Effector CD4-positive, alpha-beta T cell (primary cell): ENCODE measurements around the gene MIP.
"Not testable (repeated sequence)": the region's sequence is repeated elsewhere in the genome, so short reads cannot be mapped to it uniquely, and the experiment has no call there.

Experiments used
- DNase-seq: peaks from one replicate; pipeline ENCODE4 v3.0.0-alpha.2; 2020

Gene MIP

DNA sequence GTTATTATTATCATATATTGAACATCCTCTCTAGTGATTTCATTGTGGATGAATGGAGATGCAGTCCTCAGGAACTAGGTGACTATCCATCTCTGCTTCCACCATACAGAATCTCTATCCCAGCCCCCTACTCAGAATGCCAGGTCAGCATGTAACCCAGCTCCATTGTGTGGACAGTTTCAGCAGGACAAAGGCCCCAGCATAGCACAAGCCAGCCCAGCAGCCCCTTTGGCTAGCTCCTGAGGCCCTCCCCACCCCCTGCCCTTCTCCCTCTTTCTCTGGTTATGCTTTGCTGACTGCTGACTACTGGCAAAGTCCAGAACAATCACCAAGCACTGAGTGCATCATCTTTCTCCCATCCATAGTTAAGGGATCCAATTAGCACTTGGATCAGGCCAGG lies 8.1 kb upstream of the MIP start:
- no peak for DNase-seq

DNA sequence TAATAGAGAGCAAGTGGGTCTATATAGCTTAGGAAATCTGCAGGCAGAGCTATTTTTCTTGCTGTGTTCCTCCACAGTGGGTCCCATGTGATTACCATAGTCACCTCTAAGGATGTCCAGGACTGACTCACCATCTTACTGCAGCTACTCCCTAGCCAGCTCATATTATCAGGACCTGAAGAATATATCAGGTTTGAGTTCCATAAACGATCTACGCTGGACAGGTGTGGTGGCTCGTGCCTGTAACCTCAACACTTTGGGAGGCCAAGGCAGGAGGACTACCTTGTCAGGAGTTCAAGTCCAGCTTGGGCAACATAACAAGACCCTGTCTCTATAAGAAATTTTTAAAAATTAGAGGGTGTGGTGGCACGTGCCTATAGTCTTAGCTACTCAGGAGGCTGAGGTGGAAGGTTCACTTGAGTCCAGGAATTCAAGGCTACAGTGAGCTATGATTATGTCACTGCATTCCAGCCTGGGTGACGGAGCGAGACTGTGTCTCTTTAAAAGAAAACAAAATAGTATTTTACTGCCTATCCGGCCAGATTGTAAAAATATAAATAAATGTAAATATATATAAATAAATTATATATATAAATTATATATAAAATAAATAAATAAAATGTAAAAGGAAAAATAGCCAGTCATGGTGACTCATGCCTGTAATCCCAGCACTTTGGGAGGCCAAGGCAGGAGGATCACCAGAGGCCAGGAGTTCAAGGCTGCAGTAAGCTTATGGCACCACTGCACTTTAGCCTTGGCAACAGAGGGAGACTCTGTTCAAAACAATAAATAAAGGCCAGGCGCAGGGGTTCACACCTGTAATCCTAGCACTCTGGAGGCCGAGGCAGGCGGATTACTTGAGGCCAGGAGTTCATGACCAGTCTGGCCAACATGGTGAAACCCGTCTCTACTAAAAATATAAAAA lies 7.0 kb upstream of the MIP start:
- no peak for DNase-seq

DNA sequence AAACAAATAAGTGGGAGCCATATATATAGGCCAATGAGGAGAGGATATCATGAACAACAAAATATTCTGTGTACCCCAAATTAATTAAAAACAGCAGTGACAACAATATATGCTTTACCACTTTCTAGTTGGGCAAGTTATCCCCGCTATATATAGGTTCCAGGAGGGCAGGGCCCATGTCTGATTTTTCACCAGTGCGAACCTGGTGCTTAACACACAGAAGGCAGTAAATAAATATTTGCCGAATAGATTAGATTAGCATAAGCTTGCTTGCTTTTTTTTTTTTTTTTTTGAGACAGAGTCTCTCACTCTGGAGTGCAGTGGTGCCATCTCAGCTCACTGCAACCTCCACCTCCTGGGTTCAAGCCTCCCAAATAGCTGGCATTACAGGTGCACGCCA lies 3.4 kb upstream of the MIP start:
- DNase-seq, result no peak

DNA sequence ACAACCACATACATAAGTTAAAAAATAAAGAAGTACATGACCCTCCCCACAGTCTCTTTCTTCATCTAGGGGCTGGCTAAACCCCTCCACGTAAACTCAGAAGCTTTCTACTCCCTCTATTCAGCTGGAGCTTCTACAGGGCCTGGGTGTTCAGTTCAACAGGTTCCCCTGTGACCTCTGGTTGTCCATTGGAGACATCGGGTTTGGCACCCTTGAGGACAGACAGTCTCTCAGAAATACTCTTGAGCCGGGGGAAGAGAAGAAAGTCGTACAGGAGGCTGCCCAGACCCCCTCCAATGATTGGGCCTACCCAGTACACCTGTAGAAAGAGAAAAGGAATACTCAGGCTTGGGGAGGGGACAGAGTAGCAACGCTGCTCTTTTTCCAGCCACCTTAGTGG lies 3.3 kb downstream of the MIP start:
- no peak for DNase-seq

DNA sequence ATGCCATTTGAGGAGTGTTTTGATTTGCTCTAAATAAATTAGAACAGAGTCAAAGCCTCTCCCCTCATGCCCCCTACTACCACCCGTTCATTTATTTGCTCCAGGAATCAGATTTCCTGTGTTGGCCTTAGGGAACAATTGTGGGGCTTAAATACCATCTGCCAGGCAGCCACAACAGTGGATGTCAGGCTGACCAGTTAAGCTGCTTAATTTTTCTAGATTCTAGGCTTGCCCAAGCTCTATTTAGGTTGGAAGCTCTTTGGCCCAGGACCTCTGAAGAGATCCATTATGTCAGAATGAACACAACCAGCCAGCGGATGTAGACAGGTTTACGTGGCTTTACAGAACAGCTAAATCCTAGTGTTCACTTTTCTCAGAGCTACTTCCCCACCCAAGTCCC lies 4.2 kb downstream of the MIP start:
- no peak for DNase-seq

DNA sequence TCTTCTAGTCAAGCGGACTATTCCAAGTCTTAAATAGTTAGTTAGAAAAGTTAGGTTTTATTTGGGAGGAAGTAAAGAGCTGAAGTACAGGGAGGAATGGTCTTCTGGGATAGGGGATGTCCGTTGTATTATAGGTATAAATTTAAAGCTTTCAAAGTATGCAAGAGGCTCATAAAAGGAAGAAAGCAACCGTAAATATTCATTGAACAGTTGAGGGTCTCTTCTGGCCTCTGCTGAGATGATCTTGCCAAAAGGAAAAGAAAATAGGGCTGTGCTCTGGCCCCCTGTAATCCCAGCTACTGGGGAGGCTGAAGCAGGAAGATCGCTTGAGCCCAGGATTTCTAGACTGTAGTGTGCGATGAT lies 4.9 kb downstream of the MIP start:
- DNase-seq, result no peak

DNA sequence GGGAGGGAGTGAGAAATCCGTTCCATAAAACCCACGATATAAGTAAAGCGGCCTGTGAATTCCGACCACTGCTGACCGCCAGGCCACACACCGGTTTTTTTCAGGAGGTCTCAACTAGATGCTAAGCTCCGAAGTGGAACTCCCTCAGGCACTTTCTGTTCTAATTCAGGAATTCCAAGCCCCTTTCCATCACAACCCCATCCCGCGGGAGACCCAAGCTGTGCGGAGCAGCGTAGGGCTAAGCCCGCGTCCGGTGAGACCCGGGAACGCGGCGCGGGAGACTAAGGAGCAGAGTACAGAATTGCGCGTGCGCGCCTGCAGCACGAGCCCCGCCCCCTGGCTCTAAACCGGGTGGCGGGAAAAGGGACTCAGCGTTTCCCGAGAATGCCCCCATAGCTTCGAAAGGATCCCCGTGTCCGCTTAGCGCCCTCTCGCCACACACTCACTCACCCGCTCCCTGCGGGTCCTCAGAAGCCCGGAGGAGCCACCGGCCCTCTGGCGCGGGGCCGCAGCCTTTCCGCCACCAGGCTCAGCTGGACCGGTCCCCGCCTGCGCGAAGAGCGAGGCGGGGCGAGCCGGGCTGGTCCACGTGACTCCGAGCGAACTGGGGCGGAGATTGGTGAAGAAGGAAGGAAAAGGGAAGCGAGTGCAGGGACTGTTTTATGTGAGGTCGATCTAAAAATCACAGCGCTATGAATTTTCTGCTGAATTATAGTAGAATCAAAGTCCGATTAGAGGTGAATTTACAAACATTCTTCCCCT lies 5.4 kb downstream of the MIP start, which contains the start of gene TIMELESS:
Gene TIMELESS (minus strand): TSS at position 567 of the 762 bp plus-strand sequence. CDS start 15,256 bp downstream, outside the sequence.
- peak; percentile 76 for DNase-seq

DNA sequence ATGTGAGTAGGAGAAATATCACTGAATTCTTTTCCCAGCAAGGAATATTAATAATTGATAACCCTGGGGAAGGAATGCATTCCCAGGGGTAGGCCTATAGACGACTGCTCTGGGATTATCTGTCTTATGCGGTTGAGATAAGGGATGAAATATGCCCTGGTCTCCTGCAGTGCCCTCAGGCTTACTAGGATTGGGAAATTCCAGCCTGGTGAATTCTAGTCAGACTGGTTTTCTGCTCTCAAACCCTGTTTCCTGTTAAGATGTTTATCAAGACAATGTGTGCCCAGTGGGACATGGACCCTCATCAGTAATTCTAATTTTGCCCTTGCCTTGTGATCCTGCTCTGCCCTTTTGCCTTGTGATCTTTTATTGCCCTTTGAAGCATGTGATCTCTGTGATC lies 11.2 kb downstream of the MIP start:
- DNase-seq, result not testable (repeated sequence)

DNA sequence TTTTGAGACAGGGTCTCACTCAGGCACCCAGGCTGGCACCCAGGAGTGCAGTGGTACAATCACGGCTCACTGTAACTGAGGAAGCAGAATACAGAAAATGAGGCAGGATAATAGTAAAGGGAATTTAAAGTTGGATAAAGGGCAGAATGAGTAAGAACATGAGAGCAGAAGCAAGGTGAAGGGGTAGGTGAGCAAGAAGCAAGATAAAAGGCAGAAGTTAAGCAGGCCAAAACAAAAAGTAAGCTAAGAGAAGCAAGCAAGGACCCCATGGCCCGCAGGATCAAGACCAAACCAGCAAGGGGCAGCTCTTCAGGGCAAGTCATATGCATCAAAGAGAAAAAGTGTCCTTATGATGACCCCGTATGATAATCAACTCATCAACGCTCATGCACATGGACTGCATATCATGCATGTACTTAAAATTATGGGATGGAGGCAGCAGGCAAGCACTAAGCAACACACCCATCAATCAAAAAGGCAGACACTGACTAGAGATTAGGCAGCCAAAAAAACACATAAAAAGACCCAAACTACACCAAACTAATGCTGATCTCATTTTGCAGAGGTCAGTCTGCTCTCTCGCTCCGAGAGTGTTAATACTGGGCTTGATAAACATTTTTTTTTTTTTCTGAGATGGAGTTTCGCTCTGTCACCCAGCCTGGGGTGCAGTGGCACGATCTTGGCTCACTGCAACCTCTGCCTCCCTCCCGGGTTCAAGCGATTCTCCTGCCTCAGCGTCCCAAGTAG lies 16.9 kb downstream of the MIP start:
- no peak for DNase-seq

DNA sequence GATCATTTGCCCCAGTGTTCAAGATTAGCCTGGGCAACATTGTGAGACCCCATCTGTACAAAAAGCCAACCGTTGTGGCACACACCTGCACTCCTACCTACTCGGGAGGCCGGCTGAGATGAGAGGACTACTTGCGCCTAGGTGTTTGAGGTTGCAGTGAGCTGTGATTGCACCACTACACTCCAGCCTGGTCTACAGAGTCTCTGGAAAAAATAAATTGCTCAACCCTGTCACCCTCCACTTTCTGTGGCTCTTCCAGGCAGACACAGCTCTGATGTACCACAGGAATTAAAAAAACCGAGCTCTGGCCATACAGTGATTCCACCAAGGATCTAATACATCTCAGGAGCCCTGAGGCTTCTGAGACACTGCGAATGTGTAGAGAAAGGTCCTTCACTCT lies 19.6 kb downstream of the MIP start:
- no peak for DNase-seq

DNA sequence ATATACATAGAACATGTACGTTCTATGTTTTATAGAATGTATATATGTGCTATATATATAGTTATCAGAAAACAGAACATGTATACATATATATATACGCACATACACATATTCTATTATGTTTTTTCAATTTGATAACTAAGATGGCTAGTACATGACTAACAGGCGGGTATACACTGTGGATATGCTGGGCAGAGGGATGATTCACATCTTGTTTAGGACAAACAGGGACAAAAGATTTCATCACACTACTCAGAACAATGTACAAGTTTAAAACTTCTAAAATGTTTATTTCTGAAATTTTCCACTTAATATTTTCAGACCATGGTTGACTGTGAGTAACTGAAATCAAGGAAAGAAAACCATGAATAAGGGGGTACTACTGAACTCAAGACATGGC lies 22.6 kb downstream of the MIP start:
- DNase-seq, result no peak

DNA sequence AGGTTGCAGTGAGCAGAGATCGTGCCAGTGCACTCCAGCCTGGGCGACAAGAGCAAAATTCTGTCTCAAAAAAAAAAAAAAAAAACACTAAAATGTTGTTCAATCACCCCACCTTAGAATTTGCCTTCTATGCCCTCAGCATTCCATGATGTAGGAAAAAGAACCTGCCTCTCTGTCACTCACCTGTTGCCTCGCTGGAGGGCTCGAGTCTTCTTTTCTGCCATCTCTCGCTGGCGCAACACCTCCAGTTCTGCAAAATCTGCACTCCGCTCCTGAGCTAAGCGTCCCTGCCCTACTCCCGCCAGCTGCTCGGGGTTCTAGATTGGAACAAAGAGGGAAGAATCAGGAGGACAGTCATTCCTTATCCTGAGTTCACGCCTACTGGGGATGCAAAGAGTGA lies 23.2 kb downstream of the MIP start:
- DNase-seq, result no peak

DNA sequence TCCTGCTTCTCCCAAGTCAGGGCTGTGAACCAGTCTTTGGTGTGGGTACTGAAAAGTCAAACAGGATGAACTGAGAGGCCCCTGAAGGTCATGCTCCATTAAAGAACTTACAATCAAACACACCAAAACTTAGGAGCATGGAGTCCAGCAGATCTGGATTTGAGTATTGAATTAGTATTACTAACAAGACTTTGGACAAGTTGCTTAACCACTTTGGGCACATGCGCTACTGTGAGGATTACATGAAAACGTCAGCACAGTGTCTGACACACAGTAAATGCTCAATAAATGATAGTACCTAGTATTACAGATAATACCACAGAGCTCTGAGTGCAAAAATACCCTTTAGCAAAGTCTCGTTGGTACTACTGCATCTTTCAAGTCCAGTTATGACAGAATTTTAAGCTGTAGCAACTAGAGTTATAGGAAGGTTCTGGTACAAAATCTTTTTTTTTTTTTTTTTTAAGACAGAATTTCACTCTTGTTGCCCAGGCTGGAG lies 28.5 kb downstream of the MIP start:
- no peak for DNase-seq

DNA sequence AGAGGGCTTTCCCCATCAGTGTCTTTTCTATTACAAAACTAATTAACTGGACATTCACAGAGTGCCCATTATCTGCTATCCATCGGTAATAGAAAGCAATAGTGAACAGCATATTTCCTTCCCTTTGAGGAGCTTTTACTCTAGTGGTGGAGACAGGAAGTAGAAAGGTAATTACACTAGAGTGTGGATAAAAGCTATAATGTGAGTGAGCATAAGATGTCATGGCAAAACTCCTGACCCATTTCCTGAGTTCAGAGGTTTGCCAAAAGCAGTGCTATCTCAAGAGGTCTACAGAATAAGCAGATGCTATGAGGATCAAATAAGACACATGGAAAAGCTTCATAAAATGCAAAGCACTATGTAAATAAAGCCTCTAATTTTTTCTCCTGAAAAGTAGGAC lies 29.3 kb downstream of the MIP start:
- no peak for DNase-seq

DNA sequence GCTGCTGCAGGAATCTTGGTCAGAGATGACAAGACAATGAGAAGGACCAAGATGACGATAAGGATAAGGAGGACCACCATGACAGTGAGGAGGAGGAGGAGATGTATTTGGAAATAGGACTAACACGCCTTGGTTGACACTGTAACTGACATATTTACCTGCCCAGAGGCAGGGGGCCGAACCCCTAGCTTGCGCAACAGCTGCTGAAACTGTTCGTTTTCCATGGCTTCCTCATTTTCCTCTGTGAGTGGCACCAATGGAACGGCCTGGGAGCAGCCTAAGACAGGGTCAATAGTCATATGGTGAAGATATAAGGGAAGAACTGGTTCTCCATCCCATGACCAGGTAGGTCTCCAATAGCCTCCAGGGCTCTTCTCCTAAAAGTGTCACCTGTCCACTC lies 34.0 kb downstream of the MIP start:
- DNase-seq, result no peak

DNA sequence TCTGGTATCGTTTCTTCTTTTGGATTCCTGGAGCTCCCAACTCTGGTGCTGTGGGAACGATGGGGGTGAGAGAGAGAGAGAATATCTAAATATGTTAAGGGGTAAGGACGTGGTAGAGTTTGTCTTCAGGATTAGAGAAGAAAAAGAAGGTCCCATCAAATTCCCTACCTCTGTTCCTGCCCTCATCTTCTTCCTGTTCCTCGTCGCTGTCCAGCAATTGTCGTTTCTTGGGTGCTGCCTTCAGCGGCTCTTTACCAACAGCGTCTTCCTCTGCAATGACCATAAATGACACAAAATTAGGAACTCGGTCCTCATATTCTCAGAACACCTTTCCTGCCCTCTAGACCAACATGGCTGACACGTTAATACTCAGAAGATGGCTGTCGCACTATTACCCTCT lies 36.7 kb downstream of the MIP start:
- no peak for DNase-seq

DNA sequence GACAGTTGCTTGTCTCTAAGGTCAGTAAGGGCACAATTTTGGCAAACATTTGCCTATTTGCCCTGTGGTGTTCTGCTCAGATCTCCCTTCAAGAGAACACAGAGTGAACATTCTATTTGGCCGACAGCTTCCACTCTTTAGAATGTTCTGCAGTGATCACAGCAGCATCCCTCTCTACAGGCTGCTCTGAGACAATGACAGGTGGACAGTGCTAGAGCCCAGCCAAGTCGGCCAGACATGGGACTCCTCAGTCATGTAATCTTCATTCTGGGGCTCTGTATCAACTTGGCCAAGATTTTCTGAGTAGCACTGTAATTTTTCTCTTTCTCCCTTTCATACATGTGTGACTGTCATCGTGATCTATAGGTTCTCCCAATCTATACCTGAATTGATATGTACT lies 40.1 kb downstream of the MIP start:
- no peak for DNase-seq

DNA sequence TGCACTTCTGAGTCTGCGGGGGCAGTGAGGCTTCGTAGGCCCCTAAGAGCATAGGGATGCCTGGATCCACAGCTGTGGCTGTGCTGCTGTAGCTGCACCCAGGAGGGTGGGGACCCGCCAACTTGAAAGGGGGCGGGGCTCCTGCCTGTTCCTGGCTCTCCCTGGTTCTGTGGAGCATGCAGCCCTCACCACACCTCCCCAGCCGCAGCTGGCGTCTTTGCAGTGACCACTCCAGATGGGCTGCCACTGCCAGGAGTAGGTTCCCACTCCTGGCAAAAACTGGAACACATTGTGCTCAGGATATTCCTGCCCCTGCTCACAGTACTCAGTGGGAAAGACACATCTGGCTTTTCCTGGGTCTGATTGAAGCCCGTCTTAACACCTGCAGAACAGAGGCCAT lies 41.1 kb downstream of the MIP start:
- no peak for DNase-seq

DNA sequence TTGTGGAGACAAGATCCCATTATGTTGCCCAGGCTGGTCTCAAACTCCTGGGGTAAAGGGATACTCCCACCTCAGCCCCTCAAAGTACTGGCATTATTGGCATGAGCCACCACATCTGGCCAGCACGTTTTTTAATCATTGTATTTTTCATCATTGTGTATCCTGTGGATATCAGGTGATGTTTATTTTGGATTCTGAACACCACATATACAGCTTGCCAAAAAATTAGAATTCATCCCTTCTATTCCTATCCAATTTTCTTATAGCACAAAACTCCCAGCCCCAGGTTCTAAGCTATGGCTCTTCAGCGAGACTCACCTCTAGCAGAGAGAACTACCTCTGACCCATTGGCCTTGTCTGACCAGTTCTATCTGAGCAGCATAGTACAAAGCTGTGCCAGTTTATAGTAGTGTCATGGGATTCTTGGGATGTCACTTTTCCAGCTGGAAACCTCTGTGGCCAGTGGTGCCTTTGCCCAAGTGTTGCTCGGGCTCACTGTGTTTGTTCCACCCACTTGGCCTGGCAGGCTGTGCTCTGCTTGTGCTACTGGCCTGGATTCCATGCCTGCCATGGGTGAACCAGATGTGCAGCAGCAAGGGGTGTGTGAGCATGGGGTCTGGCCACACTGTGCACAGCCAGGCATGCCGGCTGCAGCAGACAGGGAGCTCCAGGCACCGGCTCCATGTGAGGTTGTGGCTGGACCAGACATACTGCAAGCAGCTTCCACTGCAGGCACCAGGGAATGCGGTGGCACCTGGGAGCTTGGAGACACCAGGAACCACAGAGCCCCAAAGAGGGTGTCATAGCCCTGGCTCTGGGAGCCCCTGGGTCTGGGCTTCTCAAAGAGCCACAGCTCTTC lies 42.4 kb downstream of the MIP start:
- no peak for DNase-seq

DNA sequence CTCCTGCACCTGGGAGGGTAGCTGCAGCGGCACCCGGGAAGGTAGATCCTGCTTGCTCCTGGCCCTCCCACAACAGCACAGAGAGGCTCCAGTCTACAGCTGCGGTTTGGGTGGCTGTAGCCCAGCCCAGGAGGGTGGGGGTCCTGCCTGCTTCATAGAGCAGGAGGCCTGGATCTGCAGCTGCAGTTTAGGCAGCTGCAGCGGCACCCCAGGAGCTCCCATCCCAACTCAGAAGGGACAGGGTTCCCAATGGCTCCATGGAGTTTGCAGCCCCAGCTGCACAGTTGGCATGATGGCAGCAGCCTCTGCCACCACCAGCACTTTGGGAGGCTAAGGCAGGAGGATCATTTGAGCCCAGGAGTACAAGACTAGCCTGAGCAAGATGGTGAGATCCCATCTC lies 43.7 kb downstream of the MIP start:
- DNase-seq, result no peak

DNA sequence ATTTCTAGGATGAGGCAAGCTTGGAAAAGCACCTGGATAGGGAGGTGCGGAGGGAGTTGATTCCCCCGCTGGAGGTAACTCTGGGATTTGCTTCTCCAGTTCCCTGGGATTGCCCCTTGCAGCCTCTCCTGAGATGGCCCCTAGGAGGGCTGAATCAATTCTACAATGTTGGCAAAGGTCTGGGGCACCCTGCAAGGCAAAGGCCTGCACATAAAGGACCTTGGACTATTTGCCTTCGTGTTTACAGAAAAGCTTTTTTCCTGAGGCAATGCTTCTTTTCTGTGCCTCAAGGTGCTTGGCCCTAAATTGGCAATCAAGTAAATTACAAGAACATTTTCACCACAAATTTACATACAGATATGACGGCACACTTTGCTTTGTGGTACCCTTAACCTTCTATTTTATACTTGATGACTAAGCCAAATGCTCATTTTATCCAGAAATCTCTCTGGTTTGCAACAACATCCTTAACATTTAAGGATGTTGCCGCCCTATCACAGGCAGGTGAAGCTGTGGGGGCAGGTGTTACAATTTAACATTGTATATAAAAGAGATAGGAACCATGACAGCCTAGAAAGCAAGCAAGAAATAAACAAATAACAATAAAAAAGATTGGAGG lies 45.5 kb downstream of the MIP start:
- DNase-seq, result no peak

DNA sequence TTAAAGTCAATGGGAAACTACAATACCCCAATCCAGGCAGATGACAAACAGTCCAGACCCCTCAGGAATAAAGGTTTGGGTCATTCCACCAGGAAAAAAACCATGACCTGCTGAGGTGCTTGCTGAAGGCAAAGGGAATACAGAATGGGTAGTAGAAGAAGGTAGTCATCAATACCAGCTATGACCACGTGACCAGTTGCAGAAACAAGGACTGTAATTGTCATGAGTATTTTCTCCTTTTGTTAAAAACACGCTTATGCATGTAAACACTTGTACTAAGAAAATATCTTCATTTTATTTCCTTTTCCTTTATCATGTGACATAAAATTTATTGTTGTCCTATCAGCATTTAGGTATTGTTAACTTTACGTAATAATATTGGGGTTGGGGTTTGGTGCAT lies 50.2 kb downstream of the MIP start:
- DNase-seq, result not testable (repeated sequence)
